Keratinocyte (primary cell): ENCODE measurements around the gene TMEM19. TPM values are rescaled to one million over a fixed set of nuclear protein-coding genes. Genes with fewer than 3 reads are reported as not detected.

Experiments
- DNase-seq: peaks from one replicate; pipeline ENCODE4 v3.0.0-alpha.2; 2011; ENCODE audit warnings: low read depth, missing footprints, low spot score
- FAIRE-seq: peaks from 2 replicates; lab custom pipeline; 2011; peaks lifted over from hg19 to GRCh38; lab: Jason Lieb, UNC
- H2AFZ ChIP-seq: 2 replicates; pipeline ENCODE4 v1.6.0; 2012; ENCODE audit warnings: low read length, control low read depth, inconsistent platforms; ENCODE audit not compliant: control insufficient read depth
- H3K27ac ChIP-seq: 2 replicates; pipeline ENCODE4 v1.5.1; 2011; ENCODE audit warnings: low read length; ENCODE audit not compliant: control insufficient read depth, insufficient read depth
- H3K27me3 ChIP-seq: 3 replicates; pipeline ENCODE4 v1.6.0; 2011; ENCODE audit warnings: low read length; ENCODE audit not compliant: control insufficient read depth, insufficient read depth; ENCODE audit errors: extremely low read depth
- H3K36me3 ChIP-seq, 2 experiments: 2 replicates in 1 of 2; 3 replicates in 1 of 2; pipeline ENCODE4 v1.5.1; 2011; ENCODE audit warnings: low read length in 2 of 2, mild to moderate bottlenecking in 1 of 2; ENCODE audit not compliant: control insufficient read depth in 2 of 2, insufficient read depth in 2 of 2; ENCODE audit errors: extremely low read depth in 1 of 2
- H3K4me1 ChIP-seq: 3 replicates; pipeline ENCODE4 v1.5.1; 2011; ENCODE audit warnings: low read length; ENCODE audit not compliant: control insufficient read depth, insufficient read depth; ENCODE audit errors: extremely low read depth
- H3K4me2 ChIP-seq: 3 replicates; pipeline ENCODE4 v1.6.0; 2011; ENCODE audit warnings: low read depth, low read length; ENCODE audit not compliant: control insufficient read depth, insufficient read depth; ENCODE audit errors: extremely low read depth
- H3K4me3 ChIP-seq, 3 experiments: fragments of 200-600 bp in 1 of 3; sonication (generic) in 1 of 3; 2 replicates in 2 of 3; 3 replicates in 1 of 3; pipeline ENCODE4 v1.5.1; 2011 to 2016; ENCODE audit warnings: low read length in 3 of 3, mild to moderate bottlenecking in 3 of 3, control low read depth in 2 of 3, inconsistent platforms in 1 of 3, low read depth in 1 of 3, mixed read lengths in 1 of 3, mixed run types in 1 of 3, moderate library complexity in 1 of 3; ENCODE audit not compliant: control insufficient read depth in 2 of 3, insufficient read depth in 2 of 3; ENCODE audit errors: extremely low read depth in 1 of 3
- H3K79me2 ChIP-seq: 2 replicates; pipeline ENCODE4 v1.6.0; 2012; ENCODE audit warnings: low read length; ENCODE audit not compliant: control insufficient read depth, insufficient read depth
- H3K9ac ChIP-seq: 3 replicates; pipeline ENCODE4 v1.6.0; 2011; ENCODE audit warnings: low read length; ENCODE audit not compliant: control insufficient read depth, insufficient read depth; ENCODE audit errors: extremely low read depth
- H3K9me1 ChIP-seq: 3 replicates; pipeline ENCODE4 v1.6.0; 2011; ENCODE audit warnings: low read length; ENCODE audit not compliant: control insufficient read depth, insufficient read depth; ENCODE audit errors: extremely low read depth
- H3K9me3 ChIP-seq: 2 replicates; pipeline ENCODE4 v1.5.1; 2012; ENCODE audit warnings: low read depth, low read length; ENCODE audit not compliant: control insufficient read depth
- H4K20me1 ChIP-seq: 3 replicates; pipeline ENCODE4 v1.6.0; 2011; ENCODE audit warnings: low read length; ENCODE audit not compliant: control insufficient read depth, insufficient read depth; ENCODE audit errors: extremely low read depth
- EZH2 ChIP-seq: IDR thresholded peaks from one replicate; pipeline ENCODE4 v1.6.1; 2012; ENCODE audit warnings: inconsistent platforms, mild to moderate bottlenecking, low read length, moderate library complexity
- dilution Hi-C: fragments of 300-500 bp; cut with MboI; formaldehyde crosslinking; loops from one replicate; pipeline ENCODE4 v1.7.0; 2020; ENCODE audit warnings: low sequenced_read_pairs; ENCODE audit not compliant: extremely low pct_ligation_motif_present
- polyA plus RNA-seq, 5 experiments: library from polyadenylated mRNA; depleted of rRNA in 3 of 5; stranded (reverse) in 3 of 5; stranded (forward) in 1 of 5; unstranded in 1 of 5; fragments of >200 nt; gene quantifications; 1 replicate in 1 of 5; 2 replicates in 3 of 5; 3 replicates in 1 of 5; pipeline versions ENCODE4 v1.2.1 to v1.2.3, GENCODE V29; 2011 to 2012; ENCODE audit warnings: missing spikeins in 2 of 5, low read depth in 1 of 5, low replicate concordance in 1 of 5
- TF ChIP-seq, protein P1 (sequence below), 3 experiments: IDR thresholded peaks in 1 of 3; conservative IDR thresholded peaks in 1 of 3; optimal IDR thresholded peaks in 1 of 3; 2 replicates in 2 of 3; 3 replicates in 1 of 3; pipeline versions ENCODE3 to v1.5.1; 2011; ENCODE audit warnings: low read length in 3 of 3, mild to moderate bottlenecking in 3 of 3, moderate library complexity in 2 of 3, control low read depth in 1 of 3, inconsistent platforms in 1 of 3; ENCODE audit not compliant: insufficient read depth in 2 of 3; ENCODE audit errors: extremely low read depth in 1 of 3

The TMEM19 gene
- polyA plus RNA-seq, 1 donor (not counting 4 experiments of a cell fraction or from before 2014, with no cell fraction given): 38.8 TPM

DNA sequence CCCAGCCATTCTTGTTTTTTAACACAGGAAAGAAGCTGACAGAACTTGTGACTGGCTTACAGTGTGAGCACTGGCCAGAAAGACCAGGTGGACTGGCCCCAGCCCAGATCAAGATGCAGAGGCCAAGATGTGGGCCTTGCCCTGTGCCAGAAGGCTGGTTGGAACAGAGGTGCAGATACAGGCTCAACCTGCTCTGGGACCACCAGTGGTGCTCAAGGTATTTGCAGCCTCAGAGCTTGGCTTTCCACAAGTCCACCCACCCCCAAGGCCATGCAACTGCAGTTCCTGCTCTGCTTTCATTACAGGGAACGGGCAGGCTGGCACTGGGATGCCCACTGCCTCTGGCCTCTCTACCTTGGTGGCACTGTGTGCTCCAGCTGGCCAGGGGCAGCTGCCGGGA lies 45.6 kb upstream of the TMEM19 start:
- DNase-seq: no peak
- TF ChIP-seq, protein P1, sequence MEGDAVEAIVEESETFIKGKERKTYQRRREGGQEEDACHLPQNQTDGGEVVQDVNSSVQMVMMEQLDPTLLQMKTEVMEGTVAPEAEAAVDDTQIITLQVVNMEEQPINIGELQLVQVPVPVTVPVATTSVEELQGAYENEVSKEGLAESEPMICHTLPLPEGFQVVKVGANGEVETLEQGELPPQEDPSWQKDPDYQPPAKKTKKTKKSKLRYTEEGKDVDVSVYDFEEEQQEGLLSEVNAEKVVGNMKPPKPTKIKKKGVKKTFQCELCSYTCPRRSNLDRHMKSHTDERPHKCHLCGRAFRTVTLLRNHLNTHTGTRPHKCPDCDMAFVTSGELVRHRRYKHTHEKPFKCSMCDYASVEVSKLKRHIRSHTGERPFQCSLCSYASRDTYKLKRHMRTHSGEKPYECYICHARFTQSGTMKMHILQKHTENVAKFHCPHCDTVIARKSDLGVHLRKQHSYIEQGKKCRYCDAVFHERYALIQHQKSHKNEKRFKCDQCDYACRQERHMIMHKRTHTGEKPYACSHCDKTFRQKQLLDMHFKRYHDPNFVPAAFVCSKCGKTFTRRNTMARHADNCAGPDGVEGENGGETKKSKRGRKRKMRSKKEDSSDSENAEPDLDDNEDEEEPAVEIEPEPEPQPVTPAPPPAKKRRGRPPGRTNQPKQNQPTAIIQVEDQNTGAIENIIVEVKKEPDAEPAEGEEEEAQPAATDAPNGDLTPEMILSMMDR (optimal IDR thresholded peaks at IDR 0.05 in 1 of 3, IDR thresholded peaks at IDR 0.05 in 1 of 3, conservative IDR thresholded peaks at IDR 0.05 in 1 of 3; ENCODE audit: extremely low read depth in 1 of 3, insufficient read depth in 2 of 3, low read length in 3 of 3): no peak
- TF ChIP-seq EZH2: no peak
- H3K36me3 ChIP-seq: peaks cover 22 to 24% of the 10 kb centered on the region in 2 experiments
- no peak overlapping the region for H2AFZ ChIP-seq
- H3K27me3 ChIP-seq: no peaks in the 10 kb centered on the region
- no peaks in the 10 kb centered on the region for H3K9me3 ChIP-seq
- no peak overlapping the region for H3K9ac ChIP-seq
- no peak overlapping the region for H3K4me3 ChIP-seq
- no peak overlapping the region for H3K27ac ChIP-seq
- no peaks in the 10 kb centered on the region for H4K20me1 ChIP-seq
- H3K4me1 ChIP-seq: no peaks in the 10 kb centered on the region
- no peak for FAIRE-seq
- dilution Hi-C loops: no loop called here
- H3K9me1 ChIP-seq: no peaks in the 10 kb centered on the region
- H3K79me2 ChIP-seq: peaks cover 8% of the 10 kb centered on the region
- H3K4me2 ChIP-seq: no peak overlapping the region

DNA sequence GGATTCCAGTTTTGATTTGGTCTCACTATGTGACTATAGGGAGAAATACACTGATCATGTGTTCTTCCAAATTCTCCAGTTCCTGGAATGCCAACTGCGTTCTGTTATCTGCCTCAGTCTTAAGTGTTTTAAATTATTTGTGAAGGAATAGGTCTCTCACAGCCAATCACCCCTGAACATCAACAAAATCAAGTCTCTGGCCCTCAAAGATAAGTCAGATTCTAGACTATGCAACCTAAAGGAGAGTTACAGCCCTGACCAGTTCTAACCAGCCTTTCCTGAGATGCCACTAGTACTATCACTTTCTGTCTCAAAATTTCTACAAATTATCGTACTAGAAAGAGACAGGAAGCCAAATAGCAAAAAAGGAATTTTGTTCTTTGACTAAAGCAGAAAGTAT lies 44.5 kb upstream of the TMEM19 start:
- no peak overlapping the region for H3K27ac ChIP-seq
- no peak overlapping the region for H3K4me3 ChIP-seq
- no peaks in the 10 kb centered on the region for H4K20me1 ChIP-seq
- no peak overlapping the region for H3K4me2 ChIP-seq
- TF ChIP-seq EZH2: no peak
- TF ChIP-seq, protein P1 (optimal IDR thresholded peaks at IDR 0.05 in 1 of 3, IDR thresholded peaks at IDR 0.05 in 1 of 3, conservative IDR thresholded peaks at IDR 0.05 in 1 of 3; ENCODE audit: extremely low read depth in 1 of 3, insufficient read depth in 2 of 3, low read length in 3 of 3): no peak
- dilution Hi-C loops: no loop called here
- no peaks in the 10 kb centered on the region for H3K9me1 ChIP-seq
- H3K9ac ChIP-seq: no peak overlapping the region
- DNase-seq (no peak), FAIRE-seq (no peak)
- H3K36me3 ChIP-seq: peaks cover 18 to 21% of the 10 kb centered on the region in 2 experiments
- H3K4me1 ChIP-seq: no peaks in the 10 kb centered on the region
- H3K79me2 ChIP-seq: peaks cover 8% of the 10 kb centered on the region
- H3K27me3 ChIP-seq: no peaks in the 10 kb centered on the region
- H2AFZ ChIP-seq: no peak overlapping the region
- H3K9me3 ChIP-seq: no peaks in the 10 kb centered on the region
